ENCODE results near the gene BLACAT1. TPM values are rescaled to one million over a fixed set of nuclear protein-coding genes. Genes with fewer than 3 reads are reported as not detected.

Gene BLACAT1
- total and polyA plus RNA-seq, 2 of the 8 experiments (the other 6 are each of a cell fraction or from before 2014, with no cell fraction given): 3.5 to 10.5 TPM

GRCh38 chr1:205452364-205452763 lies 3.5 kb downstream of the BLACAT1 start:
- H3K36me3 ChIP-seq (ENCODE audit: control insufficient read depth in 2 of 4, insufficient read depth in 4 of 4, low read length in 3 of 4): peaks cover 0 to 7% (median 1%) of the 10 kb centered on the region in 4 experiments; a peak in 1 of 8 replicates
- H3K4me1 ChIP-seq (replicated peaks in 1 of 4; ENCODE audit: control insufficient read depth in 3 of 4, insufficient read depth in 4 of 4, low read length in 3 of 4): peaks cover 30 to 70% (median 42%) of the 10 kb centered on the region in 4 experiments
- H3K9ac ChIP-seq (replicated peaks in 1 of 4; ENCODE audit: extremely low read depth in 1 of 4, low read depth in 3 of 4, low read length in 3 of 4): no peak overlapping the region

More at GRCh38 chr1:205452364-205452763, 3.5 kb downstream of the BLACAT1 start:
- Histone ChIP-seq H2BK120ac (replicated peaks; ENCODE audit: low read depth, low read length) (no peak overlapping the region), H3K23me2 (ENCODE audit: low read depth, low read length) (peaks cover 19% of the 10 kb centered on the region), H2AFZ (ENCODE audit: low read length) (no peak overlapping the region), H4K8ac (ENCODE audit: extremely low read depth, insufficient read depth, low read length) (no peak overlapping the region), H3K79me2 (ENCODE audit: control insufficient read depth in 1 of 2, insufficient read depth in 2 of 2, low read length in 2 of 2) (peaks cover 0 to 11% of the 10 kb centered on the region in 2 experiments; a peak in 2 of 4 replicates), H4K20me1 (replicated peaks in 1 of 2; ENCODE audit: control insufficient read depth in 1 of 2, insufficient read depth in 2 of 2, low read length in 2 of 2) (peaks cover 4 to 14% of the 10 kb centered on the region in 2 experiments), H3K56ac (replicated peaks; ENCODE audit: insufficient read length, low read depth, low read length) (no peak overlapping the region), H3K27me3 (replicated peaks in 1 of 4; ENCODE audit: control insufficient read depth in 3 of 4, extremely low read depth in 1 of 4, insufficient read depth in 3 of 4, low read length in 3 of 4) (peaks cover 0 to 5% (median 1%) of the 10 kb centered on the region in 4 experiments; a peak in 2 of 7 replicates), H3K9me3 (ENCODE audit: insufficient read depth in 2 of 2, low read depth in 1 of 2, low read length in 1 of 2) (no peaks in the 10 kb centered on the region), H3K4me2 (ENCODE audit: insufficient read depth in 1 of 2, low read depth in 2 of 2, low read length in 2 of 2) (peak overlapping the region; percentile 72 to 80), H3K4ac (replicated peaks; ENCODE audit: insufficient read length, low read depth, low read length) (no peak overlapping the region), H4K5ac (ENCODE audit: insufficient read length, low read depth, low read length) (no peak overlapping the region), H3K23ac (ENCODE audit: insufficient read length) (no peak overlapping the region), H3K14ac (ENCODE audit: insufficient read length) (no peak overlapping the region), H3K27ac (ENCODE audit: low read depth, low read length) (no peak overlapping the region), H3K4me3 (ENCODE audit: extremely low read depth in 1 of 4, insufficient read depth in 2 of 4, low read depth in 3 of 4, low read length in 4 of 4) (peak overlapping the region in 1 of 4 experiments; percentile 50; a peak in 2 of 8 replicates), H2BK5ac (ENCODE audit: low read depth, low read length) (peak overlapping the region; percentile 92; the same call in 1 of the 2 replicates), H4K91ac (replicated peaks; ENCODE audit: insufficient read length, low read length) (peak overlapping the region; percentile 46), H3K79me1 (ENCODE audit: low read depth, low read length) (peaks cover 3% of the 10 kb centered on the region; the same call in 1 of the 2 replicates), H3K18ac (ENCODE audit: extremely low read depth, low read length) (peak overlapping the region; percentile 89; the same call in 1 of the 2 replicates), H2BK20ac (ENCODE audit: low read length) (peak overlapping the region; percentile 25; the same call in 1 of the 2 replicates), H2BK15ac (ENCODE audit: low read length) (0 out of 2 replicates have a peak overlapping the region, but pooled peaks have one; percentile 92), H2BK12ac (ENCODE audit: low read depth, low read length) (0 out of 2 replicates have a peak overlapping the region, but pooled peaks have one; percentile 31), H2AK5ac (ENCODE audit: low read depth, low read length) (peak overlapping the region; percentile 88; the same call in 1 of the 2 replicates)
- FAIRE-seq (no peak), DNase-seq (ENCODE audit: low read depth in 1 of 2, low spot score in 2 of 2) (no peak)
- WGBS, 2 experiments (ENCODE audit: extremely low coverage in 1 of 2, insufficient coverage in 1 of 2, insufficient read length in 1 of 2, insufficient replicate concordance in 2 of 2, low coverage in 1 of 2, low lambda C conversion rate in 2 of 2, missing lambda C conversion rate in 1 of 2): 78% methylated on average over 2 of the region's 2 CpGs; no CpG with 5 or more reads in 1 of the 2 experiments
- CTCF ChIA-PET (ENCODE audit: partially characterized antibody): interaction anchor here (1.1 to 30.2 kb wide), 8 partner anchors 9 to 136 kb away, joined by 3 to 767 read pairs (median 10); partner anchors contain the start of gene LEMD1
- POLR2A ChIA-PET (ENCODE audit: partially characterized antibody): interaction anchor here (0.7 to 7.7 kb wide), 4 partner anchors 9 to 33 kb away, joined by 3 to 220 read pairs (median 8); no protein-coding TSS in a partner anchor
